HCT116 (cell line): Measurements from ENCODE around the gene DUS4L. TPM values are rescaled to one million over a fixed set of nuclear protein-coding genes. Genes with fewer than 3 reads are reported as not detected.

Experiments
- ATAC-seq: fragments of 200-7000 bp; cut with Tn5 transposase; 2 replicates; pipeline ENCODE4 v1.9.1; 2020; ENCODE audit warnings: mild to moderate bottlenecking, moderate library complexity
- BruUV-seq: library from RNA; stranded (reverse); fragments of 400-500 nt; replicated peaks from 2 replicates; lab custom pipeline; 2021; lab: Mats Ljungman, UMichigan
- CTCF ChIA-PET: fragments of 300-600 bp; sonication (Branson Sonifier 250); formaldehyde crosslinking; loops from one replicate; lab custom pipeline; 2021; ENCODE audit warnings: antibody characterized with exemption; lab: Charles Lee
- POLR2A ChIA-PET: fragments of 300-600, 350-600 bp; sonication (Branson Sonifier 250); formaldehyde crosslinking; loops from one replicate; lab custom pipeline; 2021; ENCODE audit warnings: antibody characterized with exemption; lab: Charles Lee
- RAD21 ChIA-PET, 2 experiments: fragments of 300-600 bp; sonication (Branson Sonifier 250); formaldehyde crosslinking; loops; one replicate each; lab custom pipeline; 2023; ENCODE audit warnings: low total read pairs in 2 of 2; ENCODE audit not compliant: uncharacterized antibody in 2 of 2, unreplicated experiment in 2 of 2, low non-redundant PET in 1 of 2; lab: Charles Lee
- DNase-seq: peaks from one replicate; pipeline ENCODE4 v3.0.0-alpha.2; 2010; ENCODE audit warnings: low read depth, low spot score
- H2AFZ ChIP-seq: fragments of 200-600 bp; shearing (Covaris generic), sonication (generic); 2 replicates; pipeline ENCODE4 v1.6.1; 2017; ENCODE audit warnings: low read depth, mixed run types, mixed read lengths, antibody characterized with exemption, low read length; ENCODE audit not compliant: poor library complexity, severe bottlenecking
- H3K27ac ChIP-seq: 2 replicates; pipeline ENCODE4 v1.5.1; 2012; ENCODE audit warnings: low read depth, low read length
- H3K27me3 ChIP-seq: fragments of 200-600 bp; sonication (generic); 2 replicates; pipeline ENCODE4 v1.6.1; 2016; ENCODE audit warnings: mixed run types, low read length, mixed read lengths; ENCODE audit not compliant: insufficient read depth
- H3K36me3 ChIP-seq, 2 experiments: fragments of 200-500 bp in 1 of 2; fragments of 200-600 bp in 1 of 2; sonication (Bioruptor generic) in 1 of 2; sonication (generic) in 1 of 2; 2 replicates each; pipeline versions ENCODE4 v1.5.1 to v1.6.1; 2014 to 2016; ENCODE audit warnings: low read length in 2 of 2, inconsistent platforms in 1 of 2, mixed read lengths in 1 of 2, mixed run types in 1 of 2; ENCODE audit not compliant: insufficient read depth in 2 of 2, control insufficient read depth in 1 of 2
- H3K4me1 ChIP-seq, 2 experiments: fragments of 200-600 bp in 1 of 2; sonication (generic) in 1 of 2; 2 replicates each; pipeline versions ENCODE4 v1.5.1 to v1.6.1; 2012 to 2017; ENCODE audit warnings: low read length in 2 of 2, inconsistent platforms in 1 of 2, mild to moderate bottlenecking in 1 of 2, mixed read lengths in 1 of 2, mixed run types in 1 of 2, moderate library complexity in 1 of 2; ENCODE audit not compliant: insufficient read depth in 2 of 2, control insufficient read depth in 1 of 2
- H3K4me2 ChIP-seq: fragments of 200-600 bp; sonication (generic); 2 replicates; pipeline ENCODE4 v1.6.1; 2017; ENCODE audit warnings: mixed run types, low read length, mixed read lengths
- H3K4me3 ChIP-seq, 2 experiments: fragments of 200-600 bp in 1 of 2; sonication (generic) in 1 of 2; replicated peaks in 1 of 2; 2 replicates each; pipeline ENCODE4 v1.5.1; 2011 to 2016; ENCODE audit warnings: low read length in 2 of 2, control low read depth in 1 of 2, low read depth in 1 of 2, mild to moderate bottlenecking in 1 of 2, mixed read lengths in 1 of 2, mixed run types in 1 of 2
- H3K79me2 ChIP-seq: fragments of 200-600 bp; sonication (generic); 2 replicates; pipeline ENCODE4 v1.6.1; 2017; ENCODE audit warnings: mild to moderate bottlenecking, mixed run types, low read length, moderate library complexity, mixed read lengths; ENCODE audit not compliant: insufficient read depth
- H3K9ac ChIP-seq: fragments of 200-600 bp; sonication (generic); 2 replicates; pipeline ENCODE4 v1.6.1; 2016; ENCODE audit warnings: low read length, mixed read lengths
- H3K9me2 ChIP-seq: fragments of 200-600 bp; sonication (generic), shearing (Covaris generic); 2 replicates; pipeline ENCODE4 v1.6.1; 2017; ENCODE audit warnings: mixed run types, mild to moderate bottlenecking, moderate library complexity; ENCODE audit not compliant: insufficient read depth
- H3K9me3 ChIP-seq, 2 experiments: fragments of 200-500 bp in 1 of 2; fragments of 200-600 bp in 1 of 2; sonication (Bioruptor generic) in 1 of 2; sonication (generic) in 1 of 2; 2 replicates each; pipeline ENCODE4 v1.6.1; 2014 to 2017; ENCODE audit warnings: low read length in 2 of 2, mixed read lengths in 2 of 2, inconsistent platforms in 1 of 2, low read depth in 1 of 2, mild to moderate bottlenecking in 1 of 2, mixed run types in 1 of 2, moderate library complexity in 1 of 2; ENCODE audit not compliant: control insufficient read depth in 1 of 2, insufficient read depth in 1 of 2
- H4K20me1 ChIP-seq: fragments of 200-600 bp; sonication (generic), shearing (Covaris generic); 2 replicates; pipeline ENCODE4 v1.6.1; 2017; ENCODE audit warnings: mixed run types, mild to moderate bottlenecking, moderate library complexity; ENCODE audit not compliant: insufficient read depth
- CBX3 ChIP-seq: IDR thresholded peaks from 2 replicates; pipeline ENCODE4 v1.6.1; 2012; ENCODE audit warnings: low read depth
- EGR1 ChIP-seq: IDR thresholded peaks from 2 replicates; pipeline ENCODE4 v1.6.1; 2012; ENCODE audit warnings: low read depth
- ELF1 ChIP-seq: IDR thresholded peaks from 2 replicates; pipeline ENCODE4 v1.6.1; 2012; ENCODE audit warnings: low read depth, borderline replicate concordance
- FOSL1 ChIP-seq: IDR thresholded peaks from 2 replicates; pipeline ENCODE4 v1.6.1; 2012; ENCODE audit warnings: low read depth
- JUND ChIP-seq: IDR thresholded peaks from 2 replicates; pipeline ENCODE4 v1.6.1; 2012
- MAX ChIP-seq: IDR thresholded peaks from 2 replicates; pipeline ENCODE4 v1.6.1; 2012
- POLR2A ChIP-seq: IDR thresholded peaks from 2 replicates; pipeline ENCODE4 v1.7.0; 2011; ENCODE audit warnings: borderline replicate concordance; ENCODE audit not compliant: insufficient read depth, insufficient read length; ENCODE audit errors: extremely low read depth
- RAD21 ChIP-seq: IDR thresholded peaks from 2 replicates; pipeline ENCODE4 v1.6.1; 2012; ENCODE audit warnings: low read depth, mild to moderate bottlenecking
- SRF ChIP-seq: IDR thresholded peaks from 2 replicates; pipeline ENCODE4 v1.6.1; 2012; ENCODE audit warnings: low read depth
- TCF7L2 ChIP-seq: IDR thresholded peaks from 2 replicates; pipeline ENCODE4 v1.7.0; 2011; ENCODE audit warnings: borderline replicate concordance, inconsistent platforms; ENCODE audit not compliant: insufficient read depth, insufficient read length; ENCODE audit errors: extremely low read depth
- ZBTB33 ChIP-seq: IDR thresholded peaks from 2 replicates; pipeline ENCODE4 v1.6.1; 2011; ENCODE audit warnings: mild to moderate bottlenecking, low read length, moderate library complexity; ENCODE audit not compliant: insufficient replicate concordance; ENCODE audit errors: extremely low read depth
- ZFX ChIP-seq: fragments of 450-650 bp; IDR thresholded peaks from 2 replicates; pipeline ENCODE4 v1.6.1; 2017
- intact Hi-C: fragments of 100-400 bp; cut with micrococcal nuclease; formaldehyde crosslinking; loops from 2 replicates; pipeline ENCODE4 v1.10.0; 2022
- total RNA-seq: library from RNA; stranded (reverse); gene quantifications from one replicate; pipeline ENCODE4 v1.2.1, GENCODE V29; 2021; ENCODE audit not compliant: unreplicated experiment
- TF ChIP-seq, protein P1 (sequence below), 3 experiments: fragments of 200-600 bp in 1 of 3; sonication (generic) in 1 of 3; IDR thresholded peaks in 2 of 3; conservative IDR thresholded peaks in 1 of 3; 2 replicates each; pipeline ENCODE4 v1.5.1; 2012 to 2017; ENCODE audit warnings: low read depth in 2 of 3, low read length in 2 of 3, antibody characterized with exemption in 1 of 3, borderline replicate concordance in 1 of 3, control low read depth in 1 of 3, mild to moderate bottlenecking in 1 of 3, mixed read lengths in 1 of 3, mixed run types in 1 of 3, moderate library complexity in 1 of 3; ENCODE audit not compliant: insufficient read depth in 1 of 3

Gene DUS4L
- total RNA-seq, 1 experiment from 2014 or later = 12.6 TPM

GRCh38 chr7:107593025-107593410 is 29.2 kb downstream of the DUS4L start:
- Histone ChIP-seq H2AFZ (no peak overlapping the region), H3K9me3 (no peaks in the 10 kb centered on the region), H3K9me2 (no peaks in the 10 kb centered on the region), H3K36me3 (peaks cover 0 to 16% of the 10 kb centered on the region in 2 experiments; a peak in 1 of 4 replicates), H4K20me1 (no peaks in the 10 kb centered on the region), H3K4me3 (no peak overlapping the region), H3K4me1 (no peaks in the 10 kb centered on the region), H3K27ac (no peak overlapping the region), H3K27me3 (no peaks in the 10 kb centered on the region), H3K79me2 (peaks cover 6% of the 10 kb centered on the region; the same call in 1 of the 2 replicates), H3K9ac (no peak overlapping the region), H3K4me2 (no peak overlapping the region)
- ChIA-PET RAD21 (no interaction called here), CTCF (no interaction called here), POLR2A (no interaction called here)
- ATAC-seq (no peak), DNase-seq (no peak)
- BruUV-seq = no TSS peak
- intact Hi-C loops = loop anchor here (10.0 kb wide), 1 partner anchor 338 kb away; no protein-coding TSS in a partner anchor
- TF ChIP-seq MAX = no peak
- TF ChIP-seq ELF1 = no peak
- TF ChIP-seq POLR2A = no peak
- no peak for TF ChIP-seq ZFX
- no peak for TF ChIP-seq CBX3

DNA sequence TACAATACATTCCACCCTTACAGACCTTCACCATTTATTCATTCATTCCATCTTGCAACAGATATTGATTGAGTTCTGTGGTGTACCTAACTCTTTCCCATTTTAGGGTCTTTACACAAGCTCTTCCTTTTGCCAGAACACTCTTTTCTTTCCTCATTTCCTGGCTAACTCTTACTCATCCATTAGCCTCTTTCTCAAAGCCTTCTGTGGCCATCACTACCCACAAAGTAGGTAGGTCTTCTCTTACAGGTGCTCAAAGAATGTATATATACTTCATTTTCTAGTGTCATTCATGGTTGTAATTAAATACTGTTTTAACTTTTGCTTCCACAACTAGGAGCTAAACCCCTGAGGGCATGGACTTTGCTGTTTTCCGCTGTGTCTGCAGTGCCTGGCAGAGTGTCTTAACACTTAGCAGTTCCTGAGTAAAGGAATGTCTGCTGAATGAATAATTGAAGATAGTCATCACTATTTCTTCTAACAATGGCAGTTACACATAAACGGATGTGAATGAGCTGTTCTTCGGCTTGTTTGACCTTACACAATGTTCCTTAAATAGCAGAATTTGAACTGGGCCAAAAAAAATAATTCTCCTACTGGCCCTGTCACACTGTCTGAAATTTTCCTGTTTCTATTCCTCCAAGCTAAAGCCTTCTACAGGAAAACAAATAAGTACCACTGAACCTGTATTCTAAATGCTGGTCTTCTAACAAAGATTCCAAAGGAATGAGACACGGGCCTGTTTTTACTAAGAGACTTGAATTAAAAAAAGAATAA is 31.4 kb downstream of the DUS4L start:
- Histone ChIP-seq H3K9ac (no peak overlapping the region), H3K27me3 (no peaks in the 10 kb centered on the region), H3K79me2 (no peaks in the 10 kb centered on the region), H4K20me1 (no peaks in the 10 kb centered on the region), H3K9me3 (no peaks in the 10 kb centered on the region), H3K9me2 (no peaks in the 10 kb centered on the region), H2AFZ (no peak overlapping the region)
- no TSS peak for BruUV-seq
- CTCF ChIA-PET = no interaction called here
- TF ChIP-seq EGR1 = no peak
- TF ChIP-seq ZBTB33 = no peak
- TF ChIP-seq FOSL1 = no peak
- TF ChIP-seq MAX = no peak
- TF ChIP-seq TCF7L2 = no peak
- no peak for TF ChIP-seq RAD21
- no peak for TF ChIP-seq JUND
- TF ChIP-seq, protein P1, sequence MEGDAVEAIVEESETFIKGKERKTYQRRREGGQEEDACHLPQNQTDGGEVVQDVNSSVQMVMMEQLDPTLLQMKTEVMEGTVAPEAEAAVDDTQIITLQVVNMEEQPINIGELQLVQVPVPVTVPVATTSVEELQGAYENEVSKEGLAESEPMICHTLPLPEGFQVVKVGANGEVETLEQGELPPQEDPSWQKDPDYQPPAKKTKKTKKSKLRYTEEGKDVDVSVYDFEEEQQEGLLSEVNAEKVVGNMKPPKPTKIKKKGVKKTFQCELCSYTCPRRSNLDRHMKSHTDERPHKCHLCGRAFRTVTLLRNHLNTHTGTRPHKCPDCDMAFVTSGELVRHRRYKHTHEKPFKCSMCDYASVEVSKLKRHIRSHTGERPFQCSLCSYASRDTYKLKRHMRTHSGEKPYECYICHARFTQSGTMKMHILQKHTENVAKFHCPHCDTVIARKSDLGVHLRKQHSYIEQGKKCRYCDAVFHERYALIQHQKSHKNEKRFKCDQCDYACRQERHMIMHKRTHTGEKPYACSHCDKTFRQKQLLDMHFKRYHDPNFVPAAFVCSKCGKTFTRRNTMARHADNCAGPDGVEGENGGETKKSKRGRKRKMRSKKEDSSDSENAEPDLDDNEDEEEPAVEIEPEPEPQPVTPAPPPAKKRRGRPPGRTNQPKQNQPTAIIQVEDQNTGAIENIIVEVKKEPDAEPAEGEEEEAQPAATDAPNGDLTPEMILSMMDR (IDR thresholded peaks at IDR 0.05 in 2 of 3, conservative IDR thresholded peaks at IDR 0.05 in 1 of 3; ENCODE audit: borderline replicate concordance in 1 of 3, insufficient read depth in 1 of 3, low read depth in 2 of 3, low read length in 2 of 3) = no peak
- no peak for TF ChIP-seq SRF
- TF ChIP-seq, all 23 proteins: peak for 0
- ATAC-seq (no peak), DNase-seq (no peak)
- intact Hi-C loops = loop anchor here (10.0 kb wide), 1 partner anchor 340 kb away; no protein-coding TSS in a partner anchor
- peaks cover 0 to 14% of the 10 kb centered on the region in 2 experiments; a peak in 1 of 4 replicates for H3K36me3 ChIP-seq
- no peak overlapping the region for H3K4me2 ChIP-seq
- H3K27ac ChIP-seq = no peak overlapping the region
- ChIA-PET RAD21 (no interaction called here), POLR2A (no interaction called here)
- H3K4me3 ChIP-seq = no peak overlapping the region
- H3K4me1 ChIP-seq = no peaks in the 10 kb centered on the region
